Measurements from ENCODE around the gene CCHCR1.
A peak's percentile ranks its signal among the peaks of the same experiment; 100 is the strongest.
"Not testable (repeated sequence)": the region's sequence is repeated elsewhere in the genome, so short reads cannot be mapped to it uniquely, and the experiment has no call there.

The CCHCR1 gene, protein sequence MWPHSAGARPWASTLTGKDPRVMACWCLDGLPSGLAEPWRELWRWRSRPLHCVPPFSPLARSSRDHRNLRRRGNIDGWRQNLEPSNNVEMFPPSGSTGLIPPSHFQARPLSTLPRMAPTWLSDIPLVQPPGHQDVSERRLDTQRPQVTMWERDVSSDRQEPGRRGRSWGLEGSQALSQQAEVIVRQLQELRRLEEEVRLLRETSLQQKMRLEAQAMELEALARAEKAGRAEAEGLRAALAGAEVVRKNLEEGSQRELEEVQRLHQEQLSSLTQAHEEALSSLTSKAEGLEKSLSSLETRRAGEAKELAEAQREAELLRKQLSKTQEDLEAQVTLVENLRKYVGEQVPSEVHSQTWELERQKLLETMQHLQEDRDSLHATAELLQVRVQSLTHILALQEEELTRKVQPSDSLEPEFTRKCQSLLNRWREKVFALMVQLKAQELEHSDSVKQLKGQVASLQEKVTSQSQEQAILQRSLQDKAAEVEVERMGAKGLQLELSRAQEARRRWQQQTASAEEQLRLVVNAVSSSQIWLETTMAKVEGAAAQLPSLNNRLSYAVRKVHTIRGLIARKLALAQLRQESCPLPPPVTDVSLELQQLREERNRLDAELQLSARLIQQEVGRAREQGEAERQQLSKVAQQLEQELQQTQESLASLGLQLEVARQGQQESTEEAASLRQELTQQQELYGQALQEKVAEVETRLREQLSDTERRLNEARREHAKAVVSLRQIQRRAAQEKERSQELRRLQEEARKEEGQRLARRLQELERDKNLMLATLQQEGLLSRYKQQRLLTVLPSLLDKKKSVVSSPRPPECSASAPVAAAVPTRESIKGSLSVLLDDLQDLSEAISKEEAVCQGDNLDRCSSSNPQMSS

DNA sequence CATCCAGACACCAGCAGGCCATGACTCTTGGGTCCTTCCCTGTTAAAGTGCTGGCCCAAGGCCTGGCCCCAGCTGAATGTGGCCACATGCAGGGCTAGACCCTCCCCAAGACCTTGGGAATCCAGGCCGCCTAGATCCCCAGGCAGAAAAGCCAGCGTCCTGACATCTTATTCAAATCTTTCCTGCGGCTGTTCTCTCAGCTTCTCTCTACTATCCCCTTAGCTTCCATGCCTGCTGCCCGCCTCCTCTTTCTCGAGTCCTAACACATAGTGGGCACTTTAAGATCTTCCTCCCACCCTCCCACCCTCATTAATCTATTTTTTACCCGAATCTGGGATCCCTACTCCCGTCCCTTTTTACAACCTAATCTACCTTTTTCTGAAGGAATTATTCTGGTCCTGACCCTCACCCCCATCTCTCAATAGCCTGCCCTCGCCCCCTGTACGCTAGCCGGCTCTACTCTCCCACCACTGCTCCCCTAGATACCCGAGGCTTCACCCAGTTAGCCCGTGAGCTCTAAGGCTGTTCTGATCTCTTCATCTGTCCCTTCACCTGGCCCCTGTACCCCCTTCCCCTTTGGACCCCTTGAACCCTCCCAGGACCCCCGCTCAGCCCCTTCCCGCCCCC lies at the start of gene CCHCR1:
Gene CCHCR1, minus strand, starts transcription at position 290 of the 627 bp plus-strand sequence. Its CDS starts 202 bp downstream, at position 88.
- no peak for DNase-seq

DNA sequence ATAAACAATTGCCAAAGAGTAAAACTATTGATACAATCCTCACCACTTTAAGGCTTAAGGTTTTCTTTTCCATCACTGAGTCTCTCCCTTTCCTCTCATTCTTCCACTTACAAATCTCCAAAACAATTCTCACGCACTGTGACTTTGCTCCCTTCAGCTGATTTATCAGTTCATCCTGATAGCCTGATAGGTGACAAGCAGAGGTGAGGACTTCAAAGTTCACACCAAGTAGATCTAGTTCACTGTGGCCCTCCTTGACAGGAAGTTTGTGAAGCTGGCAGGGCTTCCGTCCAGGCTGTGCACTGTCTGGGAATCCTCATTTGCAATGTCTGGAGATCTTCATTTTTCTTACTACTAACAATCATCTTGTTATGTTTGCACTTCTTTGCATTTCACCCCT lies 48.0 kb upstream of the CCHCR1 start:
- no peak for DNase-seq

DNA sequence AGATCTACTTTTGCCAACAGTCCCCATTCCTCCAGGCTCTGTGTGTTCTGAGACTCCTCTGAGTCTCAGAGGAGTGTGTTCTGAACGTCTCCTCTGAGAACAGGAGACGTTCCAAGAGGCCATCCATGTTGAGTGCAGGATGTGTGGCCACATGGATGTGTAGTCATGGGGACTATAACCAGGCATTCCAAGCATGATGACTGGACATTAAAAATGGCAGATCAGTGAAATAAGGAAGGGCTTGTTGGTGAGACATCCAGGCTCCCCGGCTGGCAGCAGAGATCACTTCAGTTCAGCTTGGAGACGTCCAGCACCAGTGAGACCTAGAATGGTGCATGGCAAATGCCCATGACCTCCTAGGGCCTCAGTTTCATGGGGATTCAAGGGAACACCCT lies 47.1 kb upstream of the CCHCR1 start:
- DNase-seq: no peak

DNA sequence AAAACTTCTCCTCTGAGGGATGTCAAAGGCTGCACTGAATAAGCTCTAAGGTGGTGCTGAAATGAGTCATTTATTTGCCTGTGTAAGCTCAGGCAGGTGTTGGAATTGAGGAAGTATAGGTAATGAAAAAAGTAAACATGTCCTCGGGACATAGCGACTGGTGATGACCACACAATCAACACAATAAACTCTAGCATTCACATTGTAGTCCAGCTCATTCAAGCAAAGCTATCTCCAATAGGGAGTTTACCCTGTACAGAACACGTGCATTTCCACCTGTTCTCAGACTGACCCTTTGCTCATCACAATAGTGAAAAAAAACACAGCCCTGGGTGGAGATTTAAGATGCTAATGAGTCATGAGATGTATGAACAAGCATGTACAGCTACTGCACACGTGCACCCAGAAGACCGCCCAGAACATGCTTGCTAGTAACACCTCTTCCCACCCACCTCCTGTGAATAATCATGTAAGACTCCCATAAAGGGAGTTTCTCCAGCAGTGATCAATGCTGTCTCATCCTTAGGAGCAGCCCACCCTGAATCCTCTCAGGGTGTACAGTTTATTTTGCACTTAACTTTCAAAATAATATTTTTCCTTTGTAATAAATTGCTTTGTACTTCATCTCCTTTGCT lies 45.9 kb upstream of the CCHCR1 start:
- peak; percentile 78 for DNase-seq

DNA sequence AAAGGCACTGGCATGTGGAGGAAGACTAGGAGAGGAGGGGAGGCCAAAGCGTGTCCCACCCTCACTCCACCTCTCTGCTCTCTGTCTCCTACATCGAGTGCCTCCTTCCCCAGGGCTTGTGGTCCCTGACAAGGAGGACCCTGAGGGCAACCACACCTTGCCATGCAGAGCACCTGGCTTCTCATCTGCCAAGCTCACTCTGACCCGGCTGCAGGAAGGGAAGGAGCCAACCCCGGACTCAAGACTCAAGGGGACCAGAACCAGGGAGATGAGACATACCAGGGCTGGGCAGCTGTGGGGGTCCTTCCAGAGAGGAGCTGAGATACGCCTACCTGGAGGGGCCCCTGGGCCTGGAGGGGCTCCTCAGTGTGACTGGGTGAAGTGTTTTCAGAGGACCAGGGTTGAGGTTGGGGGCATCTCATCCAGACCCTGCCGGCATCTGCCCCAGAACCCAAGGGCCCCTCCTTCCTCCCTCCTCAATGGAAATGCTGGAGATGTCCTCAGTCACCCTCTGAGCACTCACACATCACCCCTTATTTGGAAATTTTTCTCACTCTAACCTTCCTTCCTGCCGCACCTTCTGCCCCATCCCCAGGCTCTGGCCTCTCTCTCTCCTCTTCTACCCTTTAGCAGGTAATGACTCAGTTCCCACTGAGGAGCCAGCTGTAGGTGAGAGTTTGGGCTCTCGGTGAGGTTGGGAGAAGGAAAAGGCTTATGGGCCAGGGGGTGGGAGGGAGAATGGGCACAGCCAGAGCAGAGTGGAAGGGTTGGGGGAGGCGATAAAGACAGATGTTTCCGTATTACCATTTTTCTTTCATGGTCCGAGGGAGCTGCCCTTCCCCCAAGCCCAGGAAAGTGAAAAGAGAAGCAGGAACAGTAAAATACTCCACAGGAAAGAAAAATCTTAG lies 44.9 kb upstream of the CCHCR1 start:
- peak; percentile 55 for DNase-seq

DNA sequence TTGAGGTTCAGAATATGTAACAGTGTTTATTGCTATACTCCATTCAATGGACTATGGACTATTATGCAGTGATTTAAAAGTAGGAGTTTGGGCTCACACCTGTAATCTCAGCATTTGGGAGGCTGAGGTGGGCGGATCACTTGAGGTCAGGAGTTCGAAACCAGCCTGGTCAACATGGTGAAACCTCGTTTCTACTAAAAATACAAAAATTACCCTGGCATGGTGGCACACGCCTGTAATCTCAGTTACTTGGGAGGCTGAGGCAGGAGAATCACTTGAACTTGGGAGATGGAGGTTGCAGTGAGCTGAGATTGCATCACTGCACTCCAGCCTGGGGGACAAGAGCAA lies 41.5 kb upstream of the CCHCR1 start:
- not testable (repeated sequence) for DNase-seq

DNA sequence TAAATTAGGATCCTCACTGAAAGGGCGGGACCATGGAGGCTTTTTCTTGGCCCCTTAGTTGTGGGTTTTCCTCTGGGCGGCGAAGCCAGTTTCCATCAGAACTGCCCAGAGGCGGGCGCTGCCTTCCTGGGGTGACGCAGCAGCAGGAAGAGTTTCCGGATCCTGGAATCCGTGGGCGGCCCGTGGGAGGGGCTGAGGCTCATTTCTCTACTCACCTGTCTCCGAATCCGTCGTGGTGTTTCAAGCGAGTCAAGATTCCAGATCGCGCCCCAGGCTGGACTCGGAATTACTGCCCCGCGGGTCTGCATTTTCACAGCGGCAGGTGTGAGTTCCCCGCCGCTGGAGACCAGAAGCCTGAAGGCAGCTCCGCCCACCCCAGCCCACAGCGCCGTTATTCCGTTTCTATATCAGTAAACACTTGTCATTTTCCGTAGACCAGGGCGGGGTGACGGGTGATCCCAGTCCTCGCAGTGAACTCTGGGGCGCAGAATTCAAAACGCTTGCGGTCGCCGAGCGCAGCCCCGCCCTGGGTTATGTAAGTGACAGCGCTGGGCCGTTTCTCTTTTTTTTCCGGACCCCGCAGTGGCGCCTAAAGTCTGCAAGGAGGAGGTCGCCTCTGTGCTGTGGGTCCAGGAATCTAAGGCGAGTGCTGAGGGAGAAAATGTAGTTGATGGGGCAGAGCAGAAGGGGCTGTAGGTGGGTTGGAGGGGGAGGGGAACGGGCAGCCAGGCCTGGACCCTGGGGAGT lies 40.1 kb upstream of the CCHCR1 start:
- DNase-seq: peak; percentile 97

DNA sequence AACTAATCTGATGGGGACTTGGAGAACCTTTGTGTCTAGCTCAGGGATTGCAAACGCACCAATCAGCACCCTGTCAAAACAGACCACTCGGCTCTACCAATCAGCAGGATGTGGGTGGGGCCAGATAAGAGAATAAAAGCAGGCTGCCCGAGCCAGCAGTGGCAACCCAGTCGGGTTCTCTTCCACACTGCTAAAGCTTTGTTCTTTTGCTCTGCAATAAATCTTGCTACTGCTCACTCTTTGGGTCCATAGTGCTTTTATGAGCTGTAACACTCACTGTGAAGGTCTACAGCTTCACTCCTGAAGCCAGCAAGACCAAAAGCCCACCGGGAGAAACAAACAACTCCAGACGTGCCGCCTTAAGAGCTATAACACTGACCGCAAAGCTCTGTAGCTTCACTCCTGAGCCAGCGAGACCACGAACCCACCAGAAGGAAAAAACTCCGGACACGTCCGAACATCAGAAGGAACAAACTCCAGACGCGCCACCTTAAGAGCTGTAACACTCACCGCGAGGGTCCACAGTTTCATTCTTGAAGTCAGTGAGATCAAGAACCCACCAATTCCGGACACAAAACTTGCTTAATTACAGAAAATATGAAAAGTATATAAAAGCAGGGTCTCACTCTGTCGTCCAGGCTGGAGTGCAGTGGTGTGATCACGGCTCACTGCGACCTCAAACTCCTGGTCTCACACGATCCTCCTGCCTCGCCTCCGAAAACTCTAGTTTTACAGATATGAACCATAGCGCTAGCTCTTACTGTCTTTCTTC lies 38.8 kb upstream of the CCHCR1 start:
- not testable (repeated sequence) for DNase-seq

DNA sequence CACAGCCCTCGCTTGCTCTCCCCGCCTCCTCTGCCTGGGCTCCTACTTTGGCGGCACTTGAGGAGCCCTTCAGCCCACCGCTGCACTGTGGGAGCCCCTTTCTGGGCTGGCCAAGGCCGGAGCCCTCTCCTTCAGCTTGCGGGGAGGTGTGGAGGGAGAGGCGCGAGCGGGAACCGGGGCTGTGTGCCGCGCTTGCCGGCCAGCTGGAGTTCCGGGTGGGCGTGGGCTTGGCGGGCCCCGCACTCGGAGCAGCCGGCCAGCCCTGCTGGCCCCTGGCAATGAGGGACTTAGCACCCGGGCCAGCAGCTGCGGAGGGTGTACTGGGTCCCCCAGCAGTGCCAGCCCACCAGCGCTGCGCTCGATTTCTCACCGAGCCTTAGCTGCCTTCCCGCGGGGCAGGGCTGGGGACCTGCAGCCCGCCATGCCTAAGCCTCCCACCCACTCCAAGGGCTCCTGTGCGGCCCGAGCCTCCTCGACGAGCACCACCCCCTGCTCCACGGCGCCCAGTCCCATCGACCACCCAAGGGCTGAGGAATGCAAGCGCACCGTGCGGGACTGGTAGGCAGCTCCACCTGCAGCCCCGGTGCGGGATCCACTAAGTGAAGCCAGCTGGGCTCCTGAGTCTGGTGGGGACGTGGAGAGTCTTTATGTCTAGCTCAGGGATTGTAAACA lies 37.8 kb upstream of the CCHCR1 start:
- DNase-seq: not testable (repeated sequence)

DNA sequence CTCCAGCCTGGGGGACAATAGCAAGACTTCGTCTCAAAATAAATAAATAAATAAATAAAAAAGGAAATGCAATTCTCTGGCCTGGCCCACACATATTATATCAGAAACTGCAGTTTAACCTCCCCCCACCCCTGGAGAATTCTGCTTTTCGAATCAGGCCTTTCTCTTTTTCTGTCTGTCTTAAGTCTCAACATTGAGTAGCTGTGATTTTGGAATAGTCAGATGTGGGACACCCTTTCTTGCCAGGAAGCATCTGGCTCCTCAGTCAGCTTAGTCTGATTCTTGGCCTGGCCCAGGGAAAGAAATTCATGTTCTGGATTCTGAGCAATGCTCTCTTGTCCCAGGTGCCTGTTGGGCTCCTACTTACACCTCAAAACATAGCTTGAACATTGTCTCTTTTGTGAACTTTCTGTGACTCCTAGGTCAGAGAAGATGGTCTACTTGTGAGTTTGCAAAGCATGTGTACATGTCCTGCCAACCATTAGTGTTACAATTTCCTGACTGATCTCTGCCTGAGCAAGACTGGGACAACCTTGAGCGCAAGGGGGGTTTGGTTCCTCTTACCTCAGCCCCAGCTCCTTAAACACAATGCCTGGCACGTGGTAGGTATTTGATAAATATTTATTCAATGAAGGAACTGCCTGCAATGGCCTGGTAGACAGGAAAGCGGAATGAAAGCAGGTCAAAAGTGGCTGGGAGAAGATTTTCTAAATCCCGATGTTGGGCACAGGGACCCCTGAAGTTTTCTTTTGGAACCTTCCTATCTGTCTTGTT lies 36.6 kb upstream of the CCHCR1 start:
- DNase-seq: no peak

DNA sequence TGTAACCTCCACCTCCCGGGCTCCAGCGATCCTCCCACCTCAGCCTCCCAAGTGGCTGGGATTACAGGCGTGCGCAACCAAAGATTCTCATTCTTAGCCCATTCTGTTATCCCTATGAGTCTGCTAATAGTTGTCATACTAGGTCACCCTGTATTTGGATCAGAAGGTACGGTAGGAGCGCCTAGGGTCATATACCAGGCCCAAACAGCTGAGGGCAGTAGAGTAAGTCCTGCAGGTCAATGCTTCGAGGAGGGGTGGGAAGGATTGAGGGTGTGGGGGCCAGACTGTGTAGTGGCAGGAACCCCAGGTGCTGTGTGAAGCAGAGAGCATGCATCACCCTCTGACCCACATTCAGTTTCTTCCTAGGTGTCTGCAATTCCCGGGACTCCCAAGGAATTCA lies 35.6 kb upstream of the CCHCR1 start:
- no peak for DNase-seq

DNA sequence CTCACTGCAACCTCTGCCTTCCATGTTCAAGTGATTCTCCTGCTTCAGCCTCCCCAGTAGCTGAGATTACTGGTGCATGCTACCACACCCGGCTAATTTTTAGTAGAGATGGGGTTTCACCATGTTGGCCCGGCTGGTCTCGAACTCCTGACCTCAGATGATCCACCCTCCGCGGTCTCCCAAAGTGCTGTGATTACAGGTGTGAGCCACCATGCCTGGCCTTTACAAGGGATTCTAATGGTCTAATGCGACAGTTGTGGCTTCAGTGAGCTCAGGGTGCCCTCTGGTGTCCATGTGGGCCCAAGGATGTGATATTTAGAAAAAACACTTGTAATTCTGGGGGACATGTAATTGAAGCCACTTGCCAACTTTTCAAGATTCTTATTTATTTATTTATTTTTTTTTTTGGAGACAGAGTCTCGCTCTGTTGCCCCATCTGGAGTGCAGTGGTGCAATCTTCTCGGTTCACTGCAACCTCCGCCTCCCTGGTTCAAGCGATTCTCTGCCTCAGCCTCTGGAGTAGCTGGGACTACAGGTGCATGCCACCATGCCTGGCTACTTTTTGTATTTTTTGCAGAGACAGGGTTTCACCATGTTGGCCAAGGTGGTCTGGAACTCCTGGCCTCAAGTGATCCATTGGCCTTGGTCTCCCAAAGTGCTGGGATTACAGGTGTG lies 35.0 kb upstream of the CCHCR1 start:
- DNase-seq: peak; percentile 85

DNA sequence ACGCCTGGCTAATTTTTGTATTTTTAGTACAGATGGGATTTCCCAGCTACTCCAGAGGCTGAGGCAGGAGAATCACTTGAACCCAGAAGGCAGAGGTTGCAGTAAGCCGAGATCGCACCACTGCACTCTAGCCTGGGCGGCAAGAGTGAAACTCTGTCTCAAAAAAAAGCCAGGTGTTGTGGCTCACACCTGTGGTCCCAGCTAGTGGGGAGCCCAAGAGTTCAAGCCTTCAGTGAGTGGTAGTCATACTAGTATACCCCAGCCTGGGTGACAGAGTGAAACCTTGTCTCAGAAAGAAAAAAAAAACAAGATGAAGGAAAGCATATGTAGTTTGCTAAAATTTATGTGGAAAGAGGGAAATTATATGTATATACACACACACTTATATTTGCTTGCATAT lies 32.9 kb upstream of the CCHCR1 start:
- no peak for DNase-seq

DNA sequence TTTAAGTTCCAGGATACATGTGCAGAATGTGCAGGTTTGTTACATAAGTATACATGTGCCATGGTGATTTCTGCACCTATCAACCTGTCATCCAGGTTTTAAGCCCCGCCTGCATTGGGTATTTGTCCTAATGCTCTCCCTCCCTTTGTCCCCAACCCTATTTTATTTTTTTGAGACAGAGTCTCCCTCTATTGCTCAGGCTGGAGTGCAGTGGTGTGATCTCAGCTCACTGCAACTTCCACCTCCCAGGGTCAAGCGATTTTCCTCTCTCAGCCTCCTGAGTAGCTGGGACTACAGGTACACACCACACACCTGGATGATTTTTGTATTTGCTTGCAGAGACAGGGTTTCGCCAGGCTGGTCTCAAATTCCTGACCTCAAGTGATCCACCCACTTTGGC lies 31.6 kb upstream of the CCHCR1 start:
- DNase-seq: not testable (repeated sequence)

DNA sequence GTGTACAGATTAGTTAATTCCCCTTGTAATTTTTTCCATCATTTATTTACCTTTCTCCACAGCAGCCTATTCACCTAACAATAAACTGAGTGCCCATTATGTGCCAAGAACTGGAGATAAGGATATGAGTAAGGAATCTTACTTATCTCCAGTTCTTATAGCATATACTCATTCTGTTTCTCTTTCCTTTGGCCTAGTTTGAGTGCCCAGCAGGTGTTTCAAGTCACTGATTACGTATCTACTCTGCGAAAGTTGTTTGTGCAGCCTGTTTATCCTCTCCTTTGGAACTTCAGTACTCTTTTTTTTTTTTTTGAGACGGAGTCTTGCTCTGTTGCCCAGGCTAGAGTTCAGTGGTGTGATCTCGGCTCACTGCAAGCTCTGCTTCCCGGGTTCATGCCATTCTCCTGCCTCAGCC lies 30.2 kb upstream of the CCHCR1 start:
- DNase-seq: no peak

DNA sequence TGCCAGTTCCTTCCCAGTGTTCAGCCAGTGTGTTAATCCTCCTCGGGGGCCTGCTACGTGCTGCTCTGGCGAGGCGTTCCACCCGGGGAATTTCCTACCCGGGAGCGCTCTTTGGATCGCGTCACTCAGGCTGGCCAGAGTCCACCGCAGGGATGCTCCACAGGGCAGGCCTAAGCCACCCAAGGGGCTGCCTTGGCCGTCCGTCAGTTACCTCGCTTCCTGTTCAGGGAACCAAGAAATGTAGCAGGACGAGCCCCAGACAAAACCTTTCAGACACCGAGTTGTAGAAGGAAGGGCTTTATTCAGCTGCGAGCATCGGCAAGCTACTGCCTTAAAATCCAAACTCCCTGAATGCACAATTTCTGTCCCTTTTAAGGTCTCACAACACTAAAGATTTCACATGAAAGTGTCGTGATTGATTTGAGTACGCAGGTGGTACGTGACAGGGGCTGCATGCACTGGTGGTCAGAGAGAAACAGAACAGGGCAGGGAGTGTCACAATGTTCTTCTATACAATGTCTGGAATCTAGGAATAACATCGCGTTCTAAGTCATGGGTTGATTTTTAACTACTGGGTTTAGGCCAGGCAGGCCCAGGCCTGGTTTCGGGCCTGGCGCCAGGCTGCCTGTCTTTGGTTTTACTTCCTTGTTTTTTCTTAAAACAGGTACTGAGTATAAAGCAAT lies 28.6 kb upstream of the CCHCR1 start:
- no peak for DNase-seq

DNA sequence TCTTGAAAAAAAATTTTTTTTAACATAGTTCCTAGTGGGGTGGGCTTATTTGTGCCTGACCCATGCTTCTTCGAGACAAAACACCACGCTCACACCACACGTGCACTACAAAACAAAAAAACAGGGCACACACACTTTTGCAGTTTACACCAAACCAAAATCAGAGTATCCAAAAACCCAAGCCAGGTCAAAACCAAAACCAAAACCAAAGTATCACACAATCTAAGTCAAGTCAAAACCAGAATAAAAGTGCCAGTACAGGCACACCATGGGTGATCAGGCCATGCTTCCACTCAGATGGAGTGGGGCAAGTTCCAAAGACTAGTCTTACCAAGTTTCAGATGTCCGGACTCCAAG lies 28.1 kb upstream of the CCHCR1 start:
- not testable (repeated sequence) for DNase-seq

DNA sequence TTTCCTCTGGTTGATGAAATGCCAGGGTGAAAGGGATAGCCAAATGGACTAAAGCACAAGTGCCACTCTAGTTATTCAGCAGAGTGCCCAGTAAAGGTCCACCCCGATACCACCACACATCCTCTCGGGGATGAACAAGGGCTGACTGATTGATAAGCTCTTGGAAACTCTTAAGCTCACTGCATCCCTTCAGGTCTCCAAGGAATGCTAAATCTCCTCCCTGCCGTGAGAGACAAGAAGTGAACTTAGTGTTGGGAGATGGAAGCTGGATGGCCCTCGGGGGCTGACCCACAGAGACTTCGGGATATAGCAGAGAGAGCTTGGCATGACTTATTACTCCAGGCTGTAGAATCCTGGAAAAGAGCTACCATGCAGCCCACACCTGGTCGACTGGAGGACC lies 26.3 kb upstream of the CCHCR1 start:
- not testable (repeated sequence) for DNase-seq
